Gastrocnemius medialis (tissue), 4 donors: ENCODE results near the gene ALK.

Experiments used
- POLR2A ChIP-seq, 2 donors: fragments of 450-650 bp; IDR thresholded peaks; one replicate each; pipeline ENCODE4 v1.6.1; 2017; ENCODE audit warnings: antibody characterized with exemption in 2 of 2, mild to moderate bottlenecking in 2 of 2, moderate library complexity in 2 of 2
- TF ChIP-seq, protein P1 (sequence below), 5 experiments: fragments of 450-650 bp in 3 of 5; fragments of 200-600 bp in 2 of 5; sonication (generic) in 2 of 5; IDR thresholded peaks in 4 of 5; conservative IDR thresholded peaks in 1 of 5; 1 replicate in 4 of 5; 2 replicates in 1 of 5; pipeline ENCODE4 v1.5.1; 2016 to 2019; ENCODE audit warnings: antibody characterized with exemption in 5 of 5, mild to moderate bottlenecking in 3 of 5, moderate library complexity in 3 of 5

DNA sequence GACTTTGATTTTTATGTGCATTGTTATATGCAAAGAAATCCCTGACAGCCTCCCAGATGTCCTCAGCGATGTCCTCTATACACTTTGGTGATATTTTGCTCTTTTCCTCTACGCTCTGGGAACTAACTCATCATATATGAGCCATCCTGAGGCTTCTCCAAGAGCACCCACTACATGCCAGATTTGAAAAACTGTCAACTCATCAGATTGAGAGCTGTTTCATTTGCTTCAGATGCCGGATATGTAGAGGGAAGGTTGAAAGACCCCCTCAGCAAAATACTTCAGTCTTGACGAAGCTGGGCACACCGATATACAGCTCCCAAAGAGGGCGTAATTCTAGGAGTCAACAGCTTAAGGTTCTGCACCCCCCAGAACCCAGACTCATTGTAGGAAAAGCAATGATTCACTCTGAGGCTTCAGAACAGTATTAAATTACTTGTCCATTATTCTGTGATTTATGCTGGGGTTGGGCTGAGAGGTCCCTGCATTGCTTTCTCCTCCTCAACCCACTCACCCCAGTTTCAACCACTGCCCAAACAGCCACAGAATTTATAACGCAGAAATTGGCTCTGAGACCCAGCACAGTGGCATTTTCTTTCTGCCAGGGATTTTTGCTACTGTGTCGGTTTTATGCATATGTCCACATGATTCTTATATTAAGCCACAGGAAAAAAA lies 341.8 kb downstream of the ALK start:
- TF ChIP-seq, protein P1, sequence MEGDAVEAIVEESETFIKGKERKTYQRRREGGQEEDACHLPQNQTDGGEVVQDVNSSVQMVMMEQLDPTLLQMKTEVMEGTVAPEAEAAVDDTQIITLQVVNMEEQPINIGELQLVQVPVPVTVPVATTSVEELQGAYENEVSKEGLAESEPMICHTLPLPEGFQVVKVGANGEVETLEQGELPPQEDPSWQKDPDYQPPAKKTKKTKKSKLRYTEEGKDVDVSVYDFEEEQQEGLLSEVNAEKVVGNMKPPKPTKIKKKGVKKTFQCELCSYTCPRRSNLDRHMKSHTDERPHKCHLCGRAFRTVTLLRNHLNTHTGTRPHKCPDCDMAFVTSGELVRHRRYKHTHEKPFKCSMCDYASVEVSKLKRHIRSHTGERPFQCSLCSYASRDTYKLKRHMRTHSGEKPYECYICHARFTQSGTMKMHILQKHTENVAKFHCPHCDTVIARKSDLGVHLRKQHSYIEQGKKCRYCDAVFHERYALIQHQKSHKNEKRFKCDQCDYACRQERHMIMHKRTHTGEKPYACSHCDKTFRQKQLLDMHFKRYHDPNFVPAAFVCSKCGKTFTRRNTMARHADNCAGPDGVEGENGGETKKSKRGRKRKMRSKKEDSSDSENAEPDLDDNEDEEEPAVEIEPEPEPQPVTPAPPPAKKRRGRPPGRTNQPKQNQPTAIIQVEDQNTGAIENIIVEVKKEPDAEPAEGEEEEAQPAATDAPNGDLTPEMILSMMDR (IDR thresholded peaks at IDR 0.05 in 4 of 5, conservative IDR thresholded peaks at IDR 0.05 in 1 of 5): no peak
- no peak for TF ChIP-seq POLR2A (IDR thresholded peaks at IDR 0.05)
